C4-2B (cell line): Measurements from ENCODE around the gene CAP1.
A peak's percentile ranks its signal among the peaks of the same experiment; 100 is the strongest.

Experiments used
- H3K27ac ChIP-seq: fragments of 450-650 bp; 2 replicates; pipeline ENCODE4 v1.5.1; 2017
- ZFX ChIP-seq: fragments of 450-650 bp; IDR thresholded peaks from 2 replicates; pipeline ENCODE4 v1.6.1; 2017
- TF ChIP-seq, protein P1 (sequence below): fragments of 450-650 bp; conservative IDR thresholded peaks from 2 replicates; pipeline ENCODE4 v1.5.1; 2017; ENCODE audit warnings: mild to moderate bottlenecking

CAP1 gene

GRCh38 chr1:40053138-40053887 lies 12.8 kb downstream of the CAP1 start:
- no peak for TF ChIP-seq ZFX
- TF ChIP-seq, protein P1, sequence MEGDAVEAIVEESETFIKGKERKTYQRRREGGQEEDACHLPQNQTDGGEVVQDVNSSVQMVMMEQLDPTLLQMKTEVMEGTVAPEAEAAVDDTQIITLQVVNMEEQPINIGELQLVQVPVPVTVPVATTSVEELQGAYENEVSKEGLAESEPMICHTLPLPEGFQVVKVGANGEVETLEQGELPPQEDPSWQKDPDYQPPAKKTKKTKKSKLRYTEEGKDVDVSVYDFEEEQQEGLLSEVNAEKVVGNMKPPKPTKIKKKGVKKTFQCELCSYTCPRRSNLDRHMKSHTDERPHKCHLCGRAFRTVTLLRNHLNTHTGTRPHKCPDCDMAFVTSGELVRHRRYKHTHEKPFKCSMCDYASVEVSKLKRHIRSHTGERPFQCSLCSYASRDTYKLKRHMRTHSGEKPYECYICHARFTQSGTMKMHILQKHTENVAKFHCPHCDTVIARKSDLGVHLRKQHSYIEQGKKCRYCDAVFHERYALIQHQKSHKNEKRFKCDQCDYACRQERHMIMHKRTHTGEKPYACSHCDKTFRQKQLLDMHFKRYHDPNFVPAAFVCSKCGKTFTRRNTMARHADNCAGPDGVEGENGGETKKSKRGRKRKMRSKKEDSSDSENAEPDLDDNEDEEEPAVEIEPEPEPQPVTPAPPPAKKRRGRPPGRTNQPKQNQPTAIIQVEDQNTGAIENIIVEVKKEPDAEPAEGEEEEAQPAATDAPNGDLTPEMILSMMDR: no peak
- no peak overlapping the region for H3K27ac ChIP-seq

DNA sequence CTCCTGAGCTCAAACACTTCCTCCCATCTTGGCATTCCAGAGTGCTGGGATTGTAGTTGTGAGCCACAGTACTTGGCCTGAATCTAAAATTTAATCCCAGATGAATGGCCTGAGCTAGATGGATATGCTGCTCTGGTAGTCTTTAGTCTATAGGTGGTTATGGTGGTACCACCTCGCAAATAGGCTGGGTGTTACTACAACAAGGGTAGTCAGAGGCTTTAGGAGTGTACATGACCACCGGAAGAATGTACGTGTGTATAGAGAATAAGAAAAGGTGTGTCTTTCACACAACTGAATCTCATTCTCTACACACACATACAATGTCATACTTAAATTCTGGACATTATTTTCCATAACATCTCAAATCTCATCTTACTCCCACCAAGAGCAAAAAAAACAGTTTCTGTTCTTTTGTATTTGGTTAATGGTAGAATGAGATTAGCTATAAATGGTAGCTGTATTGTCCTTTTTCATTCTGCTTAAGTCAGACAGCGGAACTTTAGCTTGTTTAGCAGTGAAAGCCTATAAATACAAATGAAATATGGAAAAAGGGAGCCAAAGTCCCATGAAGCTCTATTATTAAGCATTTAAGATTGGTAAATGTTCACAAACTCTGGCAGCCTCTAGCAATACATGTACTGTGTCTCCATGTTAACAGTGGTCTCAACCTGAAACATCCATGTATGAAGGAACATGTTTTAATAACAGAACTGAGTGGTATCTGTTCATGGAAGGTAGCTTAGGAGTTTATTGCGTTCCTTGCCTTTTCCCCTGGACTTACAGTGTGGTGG lies 16.2 kb downstream of the CAP1 start:
- no peak overlapping the region for H3K27ac ChIP-seq
- TF ChIP-seq ZFX: no peak
- TF ChIP-seq, protein P1: no peak

GRCh38 chr1:40057310-40058030 lies 16.9 kb downstream of the CAP1 start:
- H3K27ac ChIP-seq: no peak overlapping the region
- TF ChIP-seq, protein P1: no peak
- TF ChIP-seq ZFX: no peak

DNA sequence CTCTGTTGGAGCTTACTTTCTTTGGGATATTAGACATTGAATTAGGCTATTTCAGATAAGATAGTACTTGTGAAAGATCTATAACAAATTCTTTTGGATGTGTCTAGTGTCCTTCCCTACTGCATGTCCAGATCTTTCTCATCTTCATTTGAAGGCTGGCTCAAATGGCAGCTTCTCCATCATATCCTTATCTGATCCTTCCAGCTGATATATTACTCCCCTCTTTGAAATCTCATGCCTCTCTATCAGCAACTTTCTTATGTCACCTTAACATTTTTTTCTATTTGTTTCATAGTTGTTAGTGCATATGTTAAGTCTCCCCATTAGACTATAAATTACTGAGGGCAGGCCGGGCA lies 17.5 kb downstream of the CAP1 start:
- TF ChIP-seq, protein P1: no peak
- TF ChIP-seq ZFX: no peak
- 0 out of 2 replicates have a peak overlapping the region, but pooled peaks have one; percentile 10 for H3K27ac ChIP-seq

DNA sequence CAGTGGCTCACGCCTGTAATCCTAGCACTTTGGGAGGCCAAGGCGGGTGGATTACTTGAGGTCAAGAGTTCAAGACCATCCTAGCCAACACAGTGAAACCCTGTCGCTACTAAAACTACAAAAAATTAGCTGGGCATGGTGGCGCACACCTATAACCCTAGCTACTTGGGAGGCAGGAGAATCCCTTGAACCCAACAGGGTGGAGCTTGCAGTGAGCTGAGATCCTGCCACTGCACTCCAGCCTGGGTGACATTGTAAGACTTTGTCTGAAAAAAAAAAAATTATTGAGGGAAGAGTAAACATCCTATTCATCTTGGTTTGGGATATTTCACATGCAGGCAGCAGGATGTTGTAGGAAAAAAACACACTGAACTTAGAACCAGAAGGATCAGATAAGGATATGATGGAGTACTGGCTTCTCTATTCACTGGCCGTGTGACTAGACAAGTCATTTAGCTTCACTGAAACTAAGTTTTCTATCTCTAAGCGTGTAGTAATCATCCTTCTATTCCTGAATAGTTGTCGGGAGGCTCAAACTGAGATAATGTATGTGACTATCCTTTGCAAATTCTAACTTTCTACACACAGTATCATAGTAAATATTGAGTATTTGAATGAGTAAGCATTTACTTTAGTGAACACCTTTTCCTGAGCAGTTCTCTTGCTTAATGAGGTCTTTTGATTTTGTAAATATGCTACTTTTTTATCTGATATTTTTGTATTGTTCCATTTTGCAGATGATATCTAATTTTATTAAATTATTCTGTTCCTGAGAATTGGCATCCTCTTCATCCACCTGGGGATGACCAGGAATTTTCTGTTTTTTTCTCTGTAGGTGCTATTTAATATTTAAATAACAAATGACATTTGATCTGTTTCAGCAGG lies 18.2 kb downstream of the CAP1 start:
- H3K27ac ChIP-seq: peak overlapping the region; percentile 10; the same call in 1 of the 2 replicates
- TF ChIP-seq, protein P1: no peak
- no peak for TF ChIP-seq ZFX

GRCh38 chr1:40059338-40059959 lies 18.9 kb downstream of the CAP1 start:
- TF ChIP-seq ZFX: no peak
- TF ChIP-seq, protein P1: no peak

More at GRCh38 chr1:40059338-40059959, 18.9 kb downstream of the CAP1 start:
- no peak overlapping the region; the same call in 1 of the 2 replicates for H3K27ac ChIP-seq
